Mammary epithelial cell (primary cell): ENCODE measurements around the gene ATP8A2.

Experiments
- CTCF ChIP-seq, 2 donors: IDR thresholded peaks in 1 of 2; conservative IDR thresholded peaks in 1 of 2; 2 replicates each; pipeline ENCODE4 v1.5.1; 2011 to 2012; ENCODE audit warnings: inconsistent platforms in 2 of 2, low read length in 2 of 2, mild to moderate bottlenecking in 2 of 2, control low read depth in 1 of 2, low read depth in 1 of 2; ENCODE audit not compliant: insufficient read depth in 1 of 2; ENCODE audit errors: extremely low read depth in 1 of 2
- EZH2 ChIP-seq: IDR thresholded peaks from 2 replicates; pipeline ENCODE4 v1.6.1; 2012; ENCODE audit warnings: low read length, inconsistent platforms, borderline replicate concordance

DNA sequence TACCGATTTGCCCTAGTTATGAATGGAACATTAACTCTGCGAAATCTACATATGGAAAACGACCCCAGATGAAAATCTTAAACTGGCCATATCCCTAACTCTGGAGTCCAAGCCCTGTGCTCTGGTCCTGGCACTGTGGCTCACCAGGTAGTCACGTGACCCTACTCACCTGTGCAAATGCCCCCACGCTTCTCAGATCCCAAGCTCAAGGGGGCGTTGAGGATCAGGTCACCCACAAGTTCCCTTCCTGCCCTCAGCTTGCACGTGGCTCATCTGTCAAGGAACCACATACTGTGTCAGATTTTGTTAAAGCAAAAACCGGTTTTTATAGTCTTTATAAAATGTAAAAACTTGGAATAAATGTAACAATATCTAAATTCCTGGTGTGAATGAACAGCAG is 356.0 kb downstream of the ATP8A2 start:
- TF ChIP-seq CTCF (conservative IDR thresholded peaks at IDR 0.05 in 1 of 2, IDR thresholded peaks at IDR 0.05 in 1 of 2; ENCODE audit: extremely low read depth in 1 of 2, insufficient read depth in 1 of 2, low read depth in 1 of 2, low read length in 2 of 2) (no peak), EZH2 (no peak)
